ENCODE results near the gene PTGER3. TPM values are rescaled to one million over a fixed set of nuclear protein-coding genes. Genes with fewer than 3 reads are reported as not detected.

PTGER3 gene
- total RNA-seq, 1 experiment from 2014 or later, result 0.08 TPM

DNA sequence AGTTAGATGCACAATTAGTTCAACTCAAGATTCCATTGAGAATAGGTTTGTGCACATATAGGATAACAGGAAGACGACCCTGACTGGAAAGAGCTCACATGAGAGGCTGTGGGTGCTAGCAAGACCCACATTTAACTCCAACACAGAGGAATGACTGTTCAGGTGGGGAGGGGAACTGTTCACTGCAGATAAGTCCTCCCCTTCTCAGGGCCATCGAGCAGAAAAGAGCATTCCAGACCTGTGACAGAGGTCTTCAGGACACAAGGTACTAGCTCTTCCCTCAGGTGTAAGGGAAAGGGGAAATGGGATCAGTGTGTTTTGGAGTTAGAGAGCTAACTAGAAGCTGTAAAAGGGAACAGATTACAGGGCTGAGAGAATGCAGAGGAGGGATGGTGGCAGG lies 8.7 kb downstream of the PTGER3 start:
- Histone ChIP-seq H3K4me3 (ENCODE audit: low read depth in 2 of 2, low read length in 2 of 2) (no peak overlapping the region), H3K36me3 (ENCODE audit: control insufficient read depth, insufficient read depth, low read length) (no peaks in the 10 kb centered on the region), H3K4me1 (ENCODE audit: control insufficient read depth, insufficient read depth, low read length) (no peaks in the 10 kb centered on the region), H3K27me3 (ENCODE audit: control insufficient read depth, insufficient read depth, low read length) (peaks cover 2% of the 10 kb centered on the region; the same call in 1 of the 2 replicates), H3K27ac (ENCODE audit: low read length) (no peak overlapping the region), H3K9me3 (ENCODE audit: control insufficient read depth, insufficient read depth, low read depth, low read length) (no peaks in the 10 kb centered on the region)
- no peak for ATAC-seq
- CTCF ChIA-PET, result no interaction called here
- intact Hi-C loops (cut with micrococcal nuclease; ENCODE audit: unreplicated experiment), result no loop called here
- BruUV-seq (replicated peaks), result no TSS peak
- TF ChIP-seq, protein P1, sequence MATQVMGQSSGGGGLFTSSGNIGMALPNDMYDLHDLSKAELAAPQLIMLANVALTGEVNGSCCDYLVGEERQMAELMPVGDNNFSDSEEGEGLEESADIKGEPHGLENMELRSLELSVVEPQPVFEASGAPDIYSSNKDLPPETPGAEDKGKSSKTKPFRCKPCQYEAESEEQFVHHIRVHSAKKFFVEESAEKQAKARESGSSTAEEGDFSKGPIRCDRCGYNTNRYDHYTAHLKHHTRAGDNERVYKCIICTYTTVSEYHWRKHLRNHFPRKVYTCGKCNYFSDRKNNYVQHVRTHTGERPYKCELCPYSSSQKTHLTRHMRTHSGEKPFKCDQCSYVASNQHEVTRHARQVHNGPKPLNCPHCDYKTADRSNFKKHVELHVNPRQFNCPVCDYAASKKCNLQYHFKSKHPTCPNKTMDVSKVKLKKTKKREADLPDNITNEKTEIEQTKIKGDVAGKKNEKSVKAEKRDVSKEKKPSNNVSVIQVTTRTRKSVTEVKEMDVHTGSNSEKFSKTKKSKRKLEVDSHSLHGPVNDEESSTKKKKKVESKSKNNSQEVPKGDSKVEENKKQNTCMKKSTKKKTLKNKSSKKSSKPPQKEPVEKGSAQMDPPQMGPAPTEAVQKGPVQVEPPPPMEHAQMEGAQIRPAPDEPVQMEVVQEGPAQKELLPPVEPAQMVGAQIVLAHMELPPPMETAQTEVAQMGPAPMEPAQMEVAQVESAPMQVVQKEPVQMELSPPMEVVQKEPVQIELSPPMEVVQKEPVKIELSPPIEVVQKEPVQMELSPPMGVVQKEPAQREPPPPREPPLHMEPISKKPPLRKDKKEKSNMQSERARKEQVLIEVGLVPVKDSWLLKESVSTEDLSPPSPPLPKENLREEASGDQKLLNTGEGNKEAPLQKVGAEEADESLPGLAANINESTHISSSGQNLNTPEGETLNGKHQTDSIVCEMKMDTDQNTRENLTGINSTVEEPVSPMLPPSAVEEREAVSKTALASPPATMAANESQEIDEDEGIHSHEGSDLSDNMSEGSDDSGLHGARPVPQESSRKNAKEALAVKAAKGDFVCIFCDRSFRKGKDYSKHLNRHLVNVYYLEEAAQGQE (IDR thresholded peaks at IDR 0.05; ENCODE audit: insufficient read depth in 1 of 2, low read depth in 2 of 2, low read length in 1 of 2), result no peak
- TF ChIP-seq POLR2AphosphoS5 (IDR thresholded peaks at IDR 0.05; ENCODE audit: low read depth, low read length) (no peak), TCF7L2 (IDR thresholded peaks at IDR 0.05; ENCODE audit: low read depth, low read length) (no peak), SIN3A (IDR thresholded peaks at IDR 0.05; ENCODE audit: borderline replicate concordance, insufficient read depth, low read depth, low read length) (no peak)
- TF ChIP-seq, protein P2, sequence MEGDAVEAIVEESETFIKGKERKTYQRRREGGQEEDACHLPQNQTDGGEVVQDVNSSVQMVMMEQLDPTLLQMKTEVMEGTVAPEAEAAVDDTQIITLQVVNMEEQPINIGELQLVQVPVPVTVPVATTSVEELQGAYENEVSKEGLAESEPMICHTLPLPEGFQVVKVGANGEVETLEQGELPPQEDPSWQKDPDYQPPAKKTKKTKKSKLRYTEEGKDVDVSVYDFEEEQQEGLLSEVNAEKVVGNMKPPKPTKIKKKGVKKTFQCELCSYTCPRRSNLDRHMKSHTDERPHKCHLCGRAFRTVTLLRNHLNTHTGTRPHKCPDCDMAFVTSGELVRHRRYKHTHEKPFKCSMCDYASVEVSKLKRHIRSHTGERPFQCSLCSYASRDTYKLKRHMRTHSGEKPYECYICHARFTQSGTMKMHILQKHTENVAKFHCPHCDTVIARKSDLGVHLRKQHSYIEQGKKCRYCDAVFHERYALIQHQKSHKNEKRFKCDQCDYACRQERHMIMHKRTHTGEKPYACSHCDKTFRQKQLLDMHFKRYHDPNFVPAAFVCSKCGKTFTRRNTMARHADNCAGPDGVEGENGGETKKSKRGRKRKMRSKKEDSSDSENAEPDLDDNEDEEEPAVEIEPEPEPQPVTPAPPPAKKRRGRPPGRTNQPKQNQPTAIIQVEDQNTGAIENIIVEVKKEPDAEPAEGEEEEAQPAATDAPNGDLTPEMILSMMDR (IDR thresholded peaks at IDR 0.05), result no peak
- in situ Hi-C loops (cut with HindIII; ENCODE audit: low pct_unique_long_range_greater_than_20kb, low sequenced_read_pairs), result no loop called here
- no peak for DNase-seq (ENCODE audit: low read depth, low spot score)
- POLR2A ChIA-PET, result interaction anchor here (0.7 kb wide), 1 partner anchor 1120 kb away, joined by 8 read pairs; no protein-coding TSS in a partner anchor

DNA sequence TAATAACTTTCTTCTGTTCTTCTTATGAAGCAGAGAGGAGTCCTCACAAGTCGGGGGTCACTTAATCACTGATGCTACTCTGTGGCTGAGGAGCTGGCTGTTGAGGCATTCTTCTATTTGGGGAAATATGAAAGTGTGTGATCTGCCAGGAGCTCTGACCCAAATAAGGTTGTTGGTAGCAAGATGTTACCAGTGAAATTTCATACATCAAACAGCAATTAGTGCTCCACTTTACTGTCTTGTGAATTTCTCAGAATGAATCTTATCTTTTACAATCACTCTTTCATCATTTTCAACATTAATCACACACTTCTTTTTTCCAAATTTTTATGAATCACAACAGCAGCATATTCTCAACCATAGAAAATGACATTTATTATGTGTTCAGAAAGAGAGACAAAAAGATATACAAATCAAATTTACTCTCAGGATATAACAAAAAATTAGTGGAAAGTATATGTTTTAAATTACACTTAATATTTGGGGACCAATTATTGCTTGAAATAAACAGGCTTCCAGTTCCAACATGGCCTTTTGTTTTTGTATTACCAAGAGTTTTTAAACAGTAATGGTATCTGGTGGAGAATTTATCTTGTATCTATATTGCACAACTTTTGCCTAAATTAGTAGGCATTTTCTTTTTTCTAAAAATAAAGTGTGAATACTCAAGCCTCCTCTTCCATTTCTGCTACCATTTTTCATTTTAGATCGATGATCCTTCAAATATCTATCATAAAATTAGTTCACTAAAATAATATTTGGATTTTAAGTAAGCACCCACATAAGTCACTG lies 9.6 kb downstream of the PTGER3 start:
- ATAC-seq, result no peak
- no TSS peak for BruUV-seq (replicated peaks)
- no peak for DNase-seq (ENCODE audit: low read depth, low spot score)
- in situ Hi-C loops (cut with HindIII; ENCODE audit: low pct_unique_long_range_greater_than_20kb, low sequenced_read_pairs), result no loop called here
- H3K4me3 ChIP-seq (ENCODE audit: low read depth in 2 of 2, low read length in 2 of 2), result no peak overlapping the region
- H3K27ac ChIP-seq (ENCODE audit: low read length), result no peak overlapping the region
- H3K4me1 ChIP-seq (ENCODE audit: control insufficient read depth, insufficient read depth, low read length), result no peaks in the 10 kb centered on the region
- ChIA-PET POLR2A (no interaction called here), CTCF (no interaction called here)
- intact Hi-C loops (cut with micrococcal nuclease; ENCODE audit: unreplicated experiment), result no loop called here
- peaks cover under 1% of the 10 kb centered on the region; the same call in 1 of the 2 replicates for H3K27me3 ChIP-seq (ENCODE audit: control insufficient read depth, insufficient read depth, low read length)
- TF ChIP-seq, protein P2 (IDR thresholded peaks at IDR 0.05), result no peak
- TF ChIP-seq SIN3A (IDR thresholded peaks at IDR 0.05; ENCODE audit: borderline replicate concordance, insufficient read depth, low read depth, low read length) (no peak), POLR2AphosphoS5 (IDR thresholded peaks at IDR 0.05; ENCODE audit: low read depth, low read length) (no peak), TCF7L2 (IDR thresholded peaks at IDR 0.05; ENCODE audit: low read depth, low read length) (no peak)
- TF ChIP-seq, protein P1 (IDR thresholded peaks at IDR 0.05; ENCODE audit: insufficient read depth in 1 of 2, low read depth in 2 of 2, low read length in 1 of 2), result no peak
- no peaks in the 10 kb centered on the region for H3K36me3 ChIP-seq (ENCODE audit: control insufficient read depth, insufficient read depth, low read length)
- no peaks in the 10 kb centered on the region for H3K9me3 ChIP-seq (ENCODE audit: control insufficient read depth, insufficient read depth, low read depth, low read length)

All from Panc1 (cell line).